Activated CD4-positive, alpha-beta T cell treated with anti-CD3 and anti-CD28 coated beads, Interleukin-2, amount 10 ng/mL, durations not matched to agents 7 days and 5 days (primary cell): Measurements from ENCODE around the gene OR10V1. TPM values are rescaled to one million over a fixed set of nuclear protein-coding genes. Genes with fewer than 3 reads are reported as not detected.
"Not testable (repeated sequence)": the region's sequence is repeated elsewhere in the genome, so short reads cannot be mapped to it uniquely, and the experiment has no call there.

Experiments
- CTCF ChIA-PET: fragments of 350-600 bp; sonication (Branson Sonifier 250); formaldehyde crosslinking; loops from one replicate; lab custom pipeline; 2021; ENCODE audit warnings: antibody characterized with exemption; lab: Charles Lee
- POLR2A ChIA-PET: fragments of 350-600 bp; sonication (Branson Sonifier 250); formaldehyde crosslinking; loops from one replicate; lab custom pipeline; 2021; ENCODE audit warnings: antibody characterized with exemption; lab: Charles Lee
- DNase-seq: peaks from one replicate; pipeline ENCODE4 v3.0.0-alpha.2; 2020
- H3K27ac Mint-ChIP-seq: one replicate; pipeline ENCODE4 v1.8.0; 2021; ENCODE audit warnings: mild to moderate bottlenecking, moderate library complexity, mixed read lengths
- H3K27me3 Mint-ChIP-seq: one replicate; pipeline ENCODE4 v1.8.0; 2021; ENCODE audit warnings: mixed read lengths
- H3K36me3 Mint-ChIP-seq: one replicate; pipeline ENCODE4 v1.8.0; 2021; ENCODE audit warnings: low read depth, mixed read lengths
- H3K4me1 Mint-ChIP-seq: one replicate; pipeline ENCODE4 v1.8.0; 2021; ENCODE audit warnings: mixed read lengths
- H3K4me3 Mint-ChIP-seq: one replicate; pipeline ENCODE4 v1.8.0; 2021; ENCODE audit warnings: mild to moderate bottlenecking, moderate library complexity, mixed read lengths
- H3K9me3 Mint-ChIP-seq: one replicate; pipeline ENCODE4 v1.8.0; 2021; ENCODE audit warnings: mixed read lengths
- total RNA-seq, 2 experiments: library from RNA; stranded (reverse); gene quantifications; one replicate each; pipeline ENCODE4 v1.2.3, GENCODE V29; 2021

Gene OR10V1
- total RNA-seq, 2 experiments from 2014 or later, result not detected

GRCh38 chr11:59706518-59707285, 6.9 kb downstream of the OR10V1 start:
- Mint-ChIP-seq H3K4me1 (no peaks in the 10 kb centered on the region), H3K27me3 (peaks cover 9% of the 10 kb centered on the region), H3K27ac (no peak overlapping the region), H3K4me3 (no peak overlapping the region), H3K36me3 (no peaks in the 10 kb centered on the region), H3K9me3 (no peaks in the 10 kb centered on the region)
- no peak for DNase-seq
- POLR2A ChIA-PET, result no interaction called here
- CTCF ChIA-PET, result no interaction called here

GRCh38 chr11:59705294-59705693, 8.4 kb downstream of the OR10V1 start:
- no peak overlapping the region for H3K27ac Mint-ChIP-seq
- H3K36me3 Mint-ChIP-seq, result no peaks in the 10 kb centered on the region
- DNase-seq, result no peak
- peaks cover 9% of the 10 kb centered on the region for H3K27me3 Mint-ChIP-seq
- ChIA-PET POLR2A (no interaction called here), CTCF (no interaction called here)
- H3K4me3 Mint-ChIP-seq, result no peak overlapping the region
- H3K9me3 Mint-ChIP-seq, result no peaks in the 10 kb centered on the region
- no peaks in the 10 kb centered on the region for H3K4me1 Mint-ChIP-seq

- CTCF ChIA-PET, result interaction anchor here (0.6 kb wide), 1 partner anchor 97 kb away, joined by 3 read pairs; no protein-coding TSS in a partner anchor
- H3K27me3 Mint-ChIP-seq, POLR2A ChIA-PET, DNase-seq, H3K36me3 Mint-ChIP-seq, H3K9me3 Mint-ChIP-seq, H3K27ac Mint-ChIP-seq, H3K4me1 Mint-ChIP-seq, H3K4me3 Mint-ChIP-seq: not testable (repeated sequence)
These were observed 10.1 kb downstream of the OR10V1 start for GRCh38 chr11:59703515-59703914.

GRCh38 chr11:59700157-59700556, 13.5 kb downstream of the OR10V1 start:
- POLR2A ChIA-PET, H3K4me1 Mint-ChIP-seq, DNase-seq, H3K4me3 Mint-ChIP-seq, H3K36me3 Mint-ChIP-seq, H3K9me3 Mint-ChIP-seq, H3K27ac Mint-ChIP-seq, CTCF ChIA-PET: not testable (repeated sequence)
- peaks cover 29% of the 10 kb centered on the region for H3K27me3 Mint-ChIP-seq

GRCh38 chr11:59698506-59698905, 15.1 kb downstream of the OR10V1 start:
- peaks cover 34% of the 10 kb centered on the region for H3K27me3 Mint-ChIP-seq
- no peak for DNase-seq
- H3K9me3 Mint-ChIP-seq, result peaks cover 3% of the 10 kb centered on the region
- CTCF ChIA-PET, result no interaction called here
- H3K36me3 Mint-ChIP-seq, result no peaks in the 10 kb centered on the region
- no peaks in the 10 kb centered on the region for H3K4me1 Mint-ChIP-seq
- H3K27ac Mint-ChIP-seq, result no peak overlapping the region
- no peak overlapping the region for H3K4me3 Mint-ChIP-seq
- POLR2A ChIA-PET, result no interaction called here

GRCh38 chr11:59692915-59693314, 20.7 kb downstream of the OR10V1 start:
- ChIA-PET POLR2A (no interaction called here), CTCF (no interaction called here)
- DNase-seq, result no peak
- Mint-ChIP-seq H3K4me3 (no peak overlapping the region), H3K27me3 (peaks cover 45% of the 10 kb centered on the region), H3K27ac (no peak overlapping the region), H3K9me3 (peaks cover 9% of the 10 kb centered on the region), H3K36me3 (no peaks in the 10 kb centered on the region), H3K4me1 (no peaks in the 10 kb centered on the region)

- H3K4me3 Mint-ChIP-seq, result no peak overlapping the region
- DNase-seq, result no peak
- H3K27ac Mint-ChIP-seq, result no peak overlapping the region
- no peaks in the 10 kb centered on the region for H3K4me1 Mint-ChIP-seq
- H3K36me3 Mint-ChIP-seq, result no peaks in the 10 kb centered on the region
- H3K27me3 Mint-ChIP-seq, result peaks cover 37% of the 10 kb centered on the region
- H3K9me3 Mint-ChIP-seq, result peaks cover 9% of the 10 kb centered on the region
- POLR2A ChIA-PET, result no interaction called here
- CTCF ChIA-PET, result interaction anchor here (0.6 kb wide), 1 partner anchor 113 kb away, joined by 3 read pairs; no protein-coding TSS in a partner anchor
These were observed 22.5 kb downstream of the OR10V1 start for GRCh38 chr11:59691156-59691555.

GRCh38 chr11:59689015-59689414, 24.6 kb downstream of the OR10V1 start:
- ChIA-PET POLR2A (no interaction called here), CTCF (no interaction called here)
- Mint-ChIP-seq H3K4me1 (no peaks in the 10 kb centered on the region), H3K36me3 (no peaks in the 10 kb centered on the region), H3K4me3 (no peak overlapping the region), H3K27ac (no peak overlapping the region), H3K9me3 (peaks cover 9% of the 10 kb centered on the region), H3K27me3 (peaks cover 37% of the 10 kb centered on the region)
- no peak for DNase-seq

- CTCF ChIA-PET, H3K36me3 Mint-ChIP-seq, H3K4me1 Mint-ChIP-seq, POLR2A ChIA-PET, H3K4me3 Mint-ChIP-seq, H3K27ac Mint-ChIP-seq, H3K9me3 Mint-ChIP-seq, DNase-seq: not testable (repeated sequence)
- peaks cover 15% of the 10 kb centered on the region for H3K27me3 Mint-ChIP-seq
These were observed 32.4 kb downstream of the OR10V1 start for GRCh38 chr11:59681260-59681725.

GRCh38 chr11:59680287-59681154, 33.1 kb downstream of the OR10V1 start:
- POLR2A ChIA-PET, result no interaction called here
- H3K4me3 Mint-ChIP-seq, result no peak overlapping the region

GRCh38 chr11:59679347-59679746, 34.3 kb downstream of the OR10V1 start:
- no peaks in the 10 kb centered on the region for H3K4me1 Mint-ChIP-seq
- ChIA-PET CTCF (no interaction called here), POLR2A (no interaction called here)
- no peak overlapping the region for H3K4me3 Mint-ChIP-seq
- no peak for DNase-seq
- H3K36me3 Mint-ChIP-seq, result no peaks in the 10 kb centered on the region
- H3K27ac Mint-ChIP-seq, result no peak overlapping the region
- H3K27me3 Mint-ChIP-seq, result peaks cover 2% of the 10 kb centered on the region
- no peaks in the 10 kb centered on the region for H3K9me3 Mint-ChIP-seq

More at GRCh38 chr11:59680287-59681154, 33.1 kb downstream of the OR10V1 start:
- H3K27me3 Mint-ChIP-seq, result peaks cover 8% of the 10 kb centered on the region
- CTCF ChIA-PET, result interaction anchor here (0.7 to 0.8 kb wide), 2 partner anchors 143 to 146 kb away, joined by 3 to 4 read pairs; no protein-coding TSS in a partner anchor
- no peak overlapping the region for H3K27ac Mint-ChIP-seq
- peak; percentile 74 for DNase-seq
- H3K36me3 Mint-ChIP-seq, result no peaks in the 10 kb centered on the region
- H3K4me1 Mint-ChIP-seq, result no peaks in the 10 kb centered on the region
- H3K9me3 Mint-ChIP-seq, result no peaks in the 10 kb centered on the region

- Mint-ChIP-seq H3K9me3 (no peaks in the 10 kb centered on the region), H3K27me3 (no peaks in the 10 kb centered on the region), H3K36me3 (no peaks in the 10 kb centered on the region), H3K4me1 (no peaks in the 10 kb centered on the region), H3K27ac (no peak overlapping the region), H3K4me3 (no peak overlapping the region)
- ChIA-PET POLR2A (no interaction called here), CTCF (no interaction called here)
- DNase-seq, result no peak
These were observed 34.9 kb downstream of the OR10V1 start for GRCh38 chr11:59678813-59679165.
